Amygdala (tissue), 56 donors: ENCODE results near the gene APOBEC3H.

Experiments
- DNase-seq, 56 donors: peaks; one replicate each; lab custom pipeline; 2025; lab: John Stamatoyannopoulos, UW

APOBEC3H gene

GRCh38 chr22:39080052-39080762 is 16.8 kb upstream of the APOBEC3H start:
- no peak for DNase-seq

- DNase-seq, result no peak
These were observed 16.0 kb upstream of the APOBEC3H start for GRCh38 chr22:39081016-39081415.

- no peak for DNase-seq
These were observed 15.4 kb upstream of the APOBEC3H start for GRCh38 chr22:39081598-39081997.

GRCh38 chr22:39083212-39084165 is 13.6 kb upstream of the APOBEC3H start:
- no peak for DNase-seq

GRCh38 chr22:39084666-39085065 is 12.4 kb upstream of the APOBEC3H start:
- DNase-seq, result no peak

- no peak for DNase-seq
These were observed 9.9 kb upstream of the APOBEC3H start for GRCh38 chr22:39087098-39087497.

GRCh38 chr22:39087881-39088684 is 9.0 kb upstream of the APOBEC3H start:
- DNase-seq, result peak in 9 of 56 donors; percentile 4 to 49 (median 18)

GRCh38 chr22:39088685-39089032 is 8.4 kb upstream of the APOBEC3H start:
- no peak for DNase-seq

GRCh38 chr22:39089928-39090327 is 7.1 kb upstream of the APOBEC3H start:
- DNase-seq, result no peak

GRCh38 chr22:39090426-39091064 is 6.5 kb upstream of the APOBEC3H start:
- DNase-seq, result no peak

GRCh38 chr22:39091126-39092081 is 5.6 kb upstream of the APOBEC3H start:
- DNase-seq, result no peak

GRCh38 chr22:39092111-39092862 is 4.8 kb upstream of the APOBEC3H start:
- no peak for DNase-seq

GRCh38 chr22:39094717-39095389 is 2.2 kb upstream of the APOBEC3H start:
- no peak for DNase-seq

- DNase-seq, result no peak
These were observed 1.1 kb upstream of the APOBEC3H start for GRCh38 chr22:39095971-39096370.

- DNase-seq, result no peak
These were observed 982 bp downstream of the APOBEC3H start for GRCh38 chr22:39098026-39098425.

GRCh38 chr22:39098576-39098975 is 1.5 kb downstream of the APOBEC3H start:
- no peak for DNase-seq

GRCh38 chr22:39101226-39101625 is 4.2 kb downstream of the APOBEC3H start:
- no peak for DNase-seq

- DNase-seq, result no peak
These were observed 6.4 kb downstream of the APOBEC3H start for GRCh38 chr22:39103431-39103830.
